ENCODE data around the gene ACSL5.
"Not testable (repeated sequence)": the region's sequence is repeated elsewhere in the genome, so short reads cannot be mapped to it uniquely, and the experiment has no call there.

Gene ACSL5

GRCh38 chr10:112375721-112376395 is 1.9 kb downstream of the ACSL5 start:
- no peaks in the 10 kb centered on the region for H3K9me3 Mint-ChIP-seq
- H3K27ac Mint-ChIP-seq: peak overlapping the region; percentile 97
- intact Hi-C loops (cut with micrococcal nuclease): loop anchor here (1.0 to 10.0 kb wide), 2 partner anchors 13 to 59 kb away; no protein-coding TSS in a partner anchor
- H3K27me3 Mint-ChIP-seq: peaks cover 3% of the 10 kb centered on the region
- H3K36me3 Mint-ChIP-seq (ENCODE audit: low read depth): peaks cover 36% of the 10 kb centered on the region
- H3K4me1 Mint-ChIP-seq (ENCODE audit: low read depth): peaks cover 69% of the 10 kb centered on the region
- H3K4me3 Mint-ChIP-seq: peak overlapping the region; percentile 89

GRCh38 chr10:112376396-112376790 is 2.5 kb downstream of the ACSL5 start:
- Mint-ChIP-seq H3K9me3 (no peaks in the 10 kb centered on the region), H3K27ac (peak overlapping the region; percentile 97), H3K36me3 (ENCODE audit: low read depth) (peaks cover 41% of the 10 kb centered on the region), H3K4me3 (peak overlapping the region; percentile 89), H3K4me1 (ENCODE audit: low read depth) (peaks cover 74% of the 10 kb centered on the region), H3K27me3 (no peaks in the 10 kb centered on the region)
- intact Hi-C loops (cut with micrococcal nuclease): loop anchor here (1.0 to 10.0 kb wide), 2 partner anchors 13 to 58 kb away; no protein-coding TSS in a partner anchor

- peak overlapping the region; percentile 59 for H3K27ac Mint-ChIP-seq
- peaks cover 76% of the 10 kb centered on the region for H3K4me1 Mint-ChIP-seq (ENCODE audit: low read depth)
- not testable (repeated sequence) for H3K27me3 Mint-ChIP-seq, H3K9me3 Mint-ChIP-seq
- intact Hi-C loops (cut with micrococcal nuclease): loop anchor here (10.0 kb wide), 1 partner anchor 58 kb away; no protein-coding TSS in a partner anchor
- H3K36me3 Mint-ChIP-seq (ENCODE audit: low read depth): peaks cover 48% of the 10 kb centered on the region
- H3K4me3 Mint-ChIP-seq: peak overlapping the region; percentile 50
Measured at GRCh38 chr10:112377116-112377515, 3.2 kb downstream of the ACSL5 start.

- no peak overlapping the region for H3K27ac Mint-ChIP-seq
- no peaks in the 10 kb centered on the region for H3K27me3 Mint-ChIP-seq
- intact Hi-C loops (cut with micrococcal nuclease): loop anchor here (10.0 kb wide), 1 partner anchor 55 kb away; no protein-coding TSS in a partner anchor
- peaks cover 87% of the 10 kb centered on the region for H3K4me1 Mint-ChIP-seq (ENCODE audit: low read depth)
- H3K4me3 Mint-ChIP-seq: no peak overlapping the region
- peaks cover 75% of the 10 kb centered on the region for H3K36me3 Mint-ChIP-seq (ENCODE audit: low read depth)
- H3K9me3 Mint-ChIP-seq: no peaks in the 10 kb centered on the region
Measured at GRCh38 chr10:112379635-112380296, 5.8 kb downstream of the ACSL5 start.

DNA sequence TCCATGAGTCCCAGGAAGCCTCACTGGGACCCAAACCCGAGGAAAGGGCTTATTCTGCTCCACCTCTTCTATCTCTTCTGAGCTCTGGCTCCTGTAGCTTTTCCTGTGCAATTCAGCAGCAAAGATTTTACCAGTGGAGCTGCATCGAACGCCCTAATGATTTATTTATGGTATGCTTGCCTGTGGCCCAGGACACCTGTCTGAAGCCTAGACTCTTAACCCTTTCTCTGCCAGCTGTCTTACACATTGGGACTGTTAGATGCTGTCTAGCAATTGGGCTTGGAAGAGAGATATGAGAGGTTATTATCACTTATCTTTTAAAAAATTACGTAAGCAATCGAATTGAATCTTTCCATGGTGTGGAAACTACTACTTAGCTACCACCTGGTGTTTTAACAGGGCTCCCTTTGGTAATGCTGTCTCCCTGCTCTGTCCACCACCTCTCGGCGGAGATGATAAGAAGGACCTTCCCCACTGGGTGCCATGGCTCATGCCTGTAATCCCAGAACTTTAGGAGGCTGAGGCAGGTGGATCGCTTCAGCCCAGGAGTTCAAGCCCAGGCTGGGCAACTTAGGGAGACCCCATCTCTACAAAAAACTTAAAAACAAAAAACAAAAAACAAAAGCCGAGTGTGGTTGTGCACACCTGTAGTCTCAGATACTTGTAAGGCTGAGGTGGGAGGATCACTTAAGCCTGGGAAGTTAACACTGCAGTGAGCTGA is 8.8 kb downstream of the ACSL5 start:
- peaks cover 68% of the 10 kb centered on the region for H3K36me3 Mint-ChIP-seq (ENCODE audit: low read depth)
- H3K9me3 Mint-ChIP-seq: no peaks in the 10 kb centered on the region
- H3K27me3 Mint-ChIP-seq: no peaks in the 10 kb centered on the region
- no peak overlapping the region for H3K4me3 Mint-ChIP-seq
- intact Hi-C loops (cut with micrococcal nuclease): no loop called here
- H3K4me1 Mint-ChIP-seq (ENCODE audit: low read depth): peaks cover 71% of the 10 kb centered on the region
- no peak overlapping the region for H3K27ac Mint-ChIP-seq

DNA sequence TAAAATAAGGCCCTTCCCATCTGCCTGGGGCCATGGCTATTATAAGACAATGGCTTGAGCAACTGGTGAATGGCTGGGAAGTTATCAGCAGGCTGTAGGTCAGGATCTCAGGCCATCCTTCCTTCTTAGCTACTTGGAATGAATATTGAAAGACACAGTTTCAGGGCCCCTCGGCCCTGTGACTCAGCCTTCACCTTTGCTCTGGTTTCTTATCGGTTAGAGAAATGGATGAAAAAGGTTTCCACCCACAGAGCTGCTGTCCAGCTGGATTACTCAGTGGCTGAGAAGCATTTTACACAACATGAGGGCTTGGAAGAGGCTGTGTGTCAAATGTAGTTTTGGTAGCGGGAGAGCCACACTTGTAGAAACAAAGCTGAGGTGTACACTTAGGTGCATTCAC is 9.4 kb downstream of the ACSL5 start:
- Mint-ChIP-seq H3K9me3 (no peaks in the 10 kb centered on the region), H3K4me1 (ENCODE audit: low read depth) (peaks cover 70% of the 10 kb centered on the region), H3K36me3 (ENCODE audit: low read depth) (peaks cover 68% of the 10 kb centered on the region), H3K27me3 (no peaks in the 10 kb centered on the region), H3K4me3 (no peak overlapping the region), H3K27ac (no peak overlapping the region)
- intact Hi-C loops (cut with micrococcal nuclease): no loop called here

GRCh38 chr10:112384141-112384540 is 10.2 kb downstream of the ACSL5 start:
- Mint-ChIP-seq H3K36me3 (ENCODE audit: low read depth) (peaks cover 60% of the 10 kb centered on the region), H3K4me3 (no peak overlapping the region), H3K4me1 (ENCODE audit: low read depth) (peaks cover 70% of the 10 kb centered on the region), H3K9me3 (no peaks in the 10 kb centered on the region), H3K27ac (no peak overlapping the region), H3K27me3 (no peaks in the 10 kb centered on the region)
- intact Hi-C loops (cut with micrococcal nuclease): no loop called here

DNA sequence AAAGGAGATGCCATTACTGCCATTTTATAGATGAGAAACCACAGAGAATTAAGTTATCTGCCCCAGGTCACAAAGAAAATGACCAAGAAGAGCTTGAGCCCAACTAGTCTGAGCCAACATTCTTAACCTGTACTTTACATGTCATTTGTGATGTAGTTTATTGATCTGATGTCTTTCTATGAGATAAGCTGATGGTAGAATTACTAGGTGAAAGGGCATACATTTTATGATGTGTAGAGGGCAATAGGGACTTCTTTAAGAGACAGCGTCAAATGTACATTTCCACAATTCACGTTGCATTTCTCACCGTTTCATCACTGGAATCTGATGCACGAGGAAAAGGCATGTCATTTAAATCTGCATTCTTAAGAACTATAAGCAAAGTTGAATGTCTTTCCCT is 11.3 kb downstream of the ACSL5 start:
- intact Hi-C loops (cut with micrococcal nuclease): no loop called here
- peaks cover 66% of the 10 kb centered on the region for H3K4me1 Mint-ChIP-seq (ENCODE audit: low read depth)
- H3K27ac Mint-ChIP-seq: no peak overlapping the region
- peaks cover 49% of the 10 kb centered on the region for H3K36me3 Mint-ChIP-seq (ENCODE audit: low read depth)
- no peaks in the 10 kb centered on the region for H3K27me3 Mint-ChIP-seq
- H3K9me3 Mint-ChIP-seq: no peaks in the 10 kb centered on the region
- no peak overlapping the region for H3K4me3 Mint-ChIP-seq

GRCh38 chr10:112388056-112388455 is 14.1 kb downstream of the ACSL5 start:
- H3K27ac Mint-ChIP-seq: peak overlapping the region; percentile 52
- H3K36me3 Mint-ChIP-seq (ENCODE audit: low read depth): peaks cover 20% of the 10 kb centered on the region
- H3K4me3 Mint-ChIP-seq; H3K9me3 Mint-ChIP-seq; intact Hi-C loops (cut with micrococcal nuclease); H3K27me3 Mint-ChIP-seq: not testable (repeated sequence)
- H3K4me1 Mint-ChIP-seq (ENCODE audit: low read depth): peaks cover 44% of the 10 kb centered on the region

- Mint-ChIP-seq H3K4me1 (ENCODE audit: low read depth) (peaks cover 41% of the 10 kb centered on the region), H3K36me3 (ENCODE audit: low read depth) (peaks cover 15% of the 10 kb centered on the region)
Measured at GRCh38 chr10:112388548-112388947, 14.6 kb downstream of the ACSL5 start.

GRCh38 chr10:112389271-112389822 is 15.4 kb downstream of the ACSL5 start:
- H3K4me3 Mint-ChIP-seq: no peak overlapping the region
- intact Hi-C loops (cut with micrococcal nuclease): loop anchor here (1.0 kb wide), 1 partner anchor 13 kb away; no protein-coding TSS in a partner anchor

More at GRCh38 chr10:112388548-112388947, 14.6 kb downstream of the ACSL5 start:
- no peak overlapping the region for H3K4me3 Mint-ChIP-seq
- H3K27ac Mint-ChIP-seq: peak overlapping the region; percentile 52
- no peaks in the 10 kb centered on the region for H3K27me3 Mint-ChIP-seq
- no peaks in the 10 kb centered on the region for H3K9me3 Mint-ChIP-seq
- intact Hi-C loops (cut with micrococcal nuclease): no loop called here

GRCh38 chr10:112390125-112390703 is 16.3 kb downstream of the ACSL5 start:
- Mint-ChIP-seq H3K27ac (peak overlapping the region; percentile 52), H3K4me1 (ENCODE audit: low read depth) (peaks cover 25% of the 10 kb centered on the region), H3K36me3 (ENCODE audit: low read depth) (no peaks in the 10 kb centered on the region), H3K4me3 (no peak overlapping the region), H3K27me3 (no peaks in the 10 kb centered on the region), H3K9me3 (no peaks in the 10 kb centered on the region)
- intact Hi-C loops (cut with micrococcal nuclease): no loop called here

More at GRCh38 chr10:112389271-112389822, 15.4 kb downstream of the ACSL5 start:
- no peaks in the 10 kb centered on the region for H3K9me3 Mint-ChIP-seq
- peaks cover 33% of the 10 kb centered on the region for H3K4me1 Mint-ChIP-seq (ENCODE audit: low read depth)
- no peaks in the 10 kb centered on the region for H3K27me3 Mint-ChIP-seq
- peaks cover 8% of the 10 kb centered on the region for H3K36me3 Mint-ChIP-seq (ENCODE audit: low read depth)
- peak overlapping the region; percentile 52 for H3K27ac Mint-ChIP-seq

DNA sequence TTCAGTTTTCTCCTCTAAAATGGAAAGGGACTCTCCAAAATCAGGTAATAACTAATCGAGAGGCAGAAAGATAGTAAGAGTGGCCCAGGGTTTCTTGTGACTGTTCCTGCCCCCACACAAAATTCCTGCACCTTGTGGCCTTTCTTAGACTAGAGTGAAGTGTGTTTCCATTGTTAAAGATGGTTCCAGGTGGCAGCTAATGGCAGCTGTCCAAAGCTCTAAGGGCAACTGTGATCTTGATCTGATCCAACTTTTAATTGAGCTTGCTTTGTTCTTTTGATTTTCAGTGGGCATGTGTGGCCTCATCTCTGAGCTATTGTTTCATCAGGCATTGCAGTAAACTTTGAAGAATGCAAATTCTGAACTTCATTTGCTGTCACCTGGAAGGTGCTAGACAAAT is 19.4 kb downstream of the ACSL5 start:
- Mint-ChIP-seq H3K9me3 (no peaks in the 10 kb centered on the region), H3K4me3 (no peak overlapping the region), H3K4me1 (ENCODE audit: low read depth) (peaks cover 14% of the 10 kb centered on the region), H3K27ac (no peak overlapping the region), H3K36me3 (ENCODE audit: low read depth) (peaks cover 3% of the 10 kb centered on the region), H3K27me3 (no peaks in the 10 kb centered on the region)
- intact Hi-C loops (cut with micrococcal nuclease): no loop called here

Data from dendritic cell treated with granulocyte-macrophage colony-stimulating factor and Interleukin-4, amounts not matched to agents 40 ng/mL and 50 ng/mL, for 4 days (primary cell).